IMR-90 (cell line): ENCODE measurements around the gene ABCC8. TPM values are rescaled to one million over a fixed set of nuclear protein-coding genes. Genes with fewer than 3 reads are reported as not detected.

ENCODE experiments used
- ATAC-seq: fragments of 200-7000 bp; cut with Tn5 transposase; 2 replicates; pipeline ENCODE4 v1.9.1; 2020; ENCODE audit warnings: low read depth, mild to moderate bottlenecking, moderate library complexity
- BruUV-seq: library from RNA; stranded (reverse); fragments of 400-500 nt; replicated peaks from 2 replicates; lab custom pipeline; 2021; lab: Mats Ljungman, UMichigan
- CTCF ChIA-PET: fragments of 300-600 bp; formaldehyde crosslinking; extraction: SDS; loops from one replicate; lab custom pipeline; 2021; ENCODE audit warnings: antibody characterized with exemption; lab: Yijun Ruan, JAX
- POLR2A ChIA-PET: fragments of 300-600 bp; sonication (Branson Sonifier 250); formaldehyde crosslinking; loops from one replicate; lab custom pipeline; 2022; ENCODE audit warnings: antibody characterized with exemption; ENCODE audit not compliant: unreplicated experiment; lab: Charles Lee
- DNase-seq: peaks from one replicate; pipeline ENCODE4 v3.0.0; 2013
- H2AFZ ChIP-seq: replicated peaks from 2 replicates; pipeline ENCODE3; 2013; ENCODE audit warnings: low read length, mild to moderate bottlenecking; ENCODE audit not compliant: poor library complexity
- H2AK5ac ChIP-seq: 2 replicates; pipeline ENCODE4 v1.6.1; 2013; ENCODE audit warnings: low read depth, low read length, inconsistent platforms
- H2AK9ac ChIP-seq: replicated peaks from 2 replicates; pipeline ENCODE3; 2013; ENCODE audit warnings: mild to moderate bottlenecking, low read depth, low read length, moderate library complexity; ENCODE audit not compliant: poor library complexity
- H2BK120ac ChIP-seq: 2 replicates; pipeline ENCODE4 v1.6.1; 2013; ENCODE audit warnings: low read depth, low read length, inconsistent platforms
- H2BK15ac ChIP-seq: 3 replicates; pipeline ENCODE4 v1.6.1; 2013; ENCODE audit warnings: low read depth, low read length, inconsistent platforms
- H2BK20ac ChIP-seq: 2 replicates; pipeline ENCODE4 v1.6.1; 2013; ENCODE audit warnings: low read depth, mild to moderate bottlenecking, inconsistent platforms, low read length, moderate library complexity
- H2BK5ac ChIP-seq: 2 replicates; pipeline ENCODE4 v1.6.1; 2013; ENCODE audit warnings: mild to moderate bottlenecking, low read depth, low read length, inconsistent platforms; ENCODE audit not compliant: poor library complexity, severe bottlenecking
- H3K14ac ChIP-seq: replicated peaks from 2 replicates; pipeline ENCODE4 v1.6.1; 2013; ENCODE audit warnings: low read depth, low read length, inconsistent platforms
- H3K18ac ChIP-seq: 2 replicates; pipeline ENCODE4 v1.6.1; 2013; ENCODE audit warnings: low read depth, low read length, control low read depth
- H3K23ac ChIP-seq: 2 replicates; pipeline ENCODE4 v1.6.1; 2013; ENCODE audit warnings: low read depth, low read length, inconsistent platforms
- H3K27ac ChIP-seq: 2 replicates; pipeline ENCODE4 v1.5.1; 2013; ENCODE audit warnings: mild to moderate bottlenecking, control low read depth, low read length; ENCODE audit not compliant: insufficient read depth
- H3K27me3 ChIP-seq: 2 replicates; pipeline ENCODE4 v1.6.1; 2013; ENCODE audit warnings: low read length; ENCODE audit not compliant: control insufficient read depth, insufficient read depth
- H3K36me3 ChIP-seq: 2 replicates; pipeline ENCODE4 v1.6.1; 2013; ENCODE audit warnings: low read length, mixed read lengths; ENCODE audit not compliant: control insufficient read depth, insufficient read depth
- H3K4ac ChIP-seq: 2 replicates; pipeline ENCODE4 v1.6.1; 2013; ENCODE audit warnings: low read depth, low read length, inconsistent platforms
- H3K4me1 ChIP-seq: 2 replicates; pipeline ENCODE4 v1.6.1; 2013; ENCODE audit warnings: low read length, mixed read lengths; ENCODE audit not compliant: control insufficient read depth, insufficient read depth
- H3K4me2 ChIP-seq: 2 replicates; pipeline ENCODE4 v1.6.1; 2013; ENCODE audit warnings: low read depth, mild to moderate bottlenecking, control low read depth, low read length, moderate library complexity
- H3K4me3 ChIP-seq: 2 replicates; pipeline ENCODE4 v1.5.1; 2013; ENCODE audit warnings: low read depth, mild to moderate bottlenecking, control low read depth, low read length, moderate library complexity; ENCODE audit not compliant: insufficient read depth
- H3K56ac ChIP-seq: 2 replicates; pipeline ENCODE4 v1.6.1; 2013; ENCODE audit warnings: low read length, inconsistent platforms; ENCODE audit not compliant: insufficient read depth; ENCODE audit errors: extremely low read depth
- H3K79me1 ChIP-seq, 2 experiments: 2 replicates each; pipeline ENCODE4 v1.6.1; 2013; ENCODE audit warnings: low read length in 2 of 2, inconsistent platforms in 1 of 2, low read depth in 1 of 2
- H3K9ac ChIP-seq: 2 replicates; pipeline ENCODE4 v1.6.1; 2013; ENCODE audit warnings: low read depth, low read length, control low read depth
- H3K9me1 ChIP-seq: 2 replicates; pipeline ENCODE4 v1.6.1; 2013; ENCODE audit warnings: low read length, inconsistent platforms; ENCODE audit not compliant: insufficient read depth
- H3K9me3 ChIP-seq: 2 replicates; pipeline ENCODE4 v1.6.1; 2013; ENCODE audit warnings: low read length; ENCODE audit not compliant: control insufficient read depth, insufficient read depth
- H4K20me1 ChIP-seq: 2 replicates; pipeline ENCODE4 v1.6.1; 2013; ENCODE audit warnings: low read length, inconsistent platforms; ENCODE audit not compliant: insufficient read depth
- H4K5ac ChIP-seq: 2 replicates; pipeline ENCODE4 v1.6.1; 2013; ENCODE audit warnings: mild to moderate bottlenecking, low read depth, low read length, control low read depth
- H4K8ac ChIP-seq, 2 experiments: 2 replicates each; pipeline ENCODE4 v1.6.1; 2013; ENCODE audit warnings: low read depth in 2 of 2, low read length in 2 of 2, control low read depth in 1 of 2, inconsistent platforms in 1 of 2
- H4K91ac ChIP-seq: 2 replicates; pipeline ENCODE4 v1.6.1; 2013; ENCODE audit warnings: low read depth, low read length, inconsistent platforms; ENCODE audit not compliant: insufficient read depth
- BHLHE40 ChIP-seq: fragments of 150-350 bp; IDR thresholded peaks from 2 replicates; pipeline ENCODE4 v1.6.1; 2016; ENCODE audit warnings: mild to moderate bottlenecking, low read depth, low read length
- CTCF ChIP-seq: conservative IDR thresholded peaks from 2 replicates; pipeline ENCODE4 v1.5.1; 2012; ENCODE audit warnings: mild to moderate bottlenecking, low read depth, low read length, improper control_type of control experiment
- MAZ ChIP-seq: IDR thresholded peaks from 2 replicates; pipeline ENCODE4 v1.6.1; 2012; ENCODE audit warnings: low read depth, mild to moderate bottlenecking, low read length, improper control_type of control experiment, moderate library complexity, borderline replicate concordance
- MXI1 ChIP-seq: IDR thresholded peaks from 2 replicates; pipeline ENCODE4 v1.6.1; 2012; ENCODE audit warnings: low read depth, mild to moderate bottlenecking, low read length, moderate library complexity, borderline replicate concordance
- RFX5 ChIP-seq: IDR thresholded peaks from 2 replicates; pipeline ENCODE4 v1.8.0; 2012; ENCODE audit warnings: low read depth, mild to moderate bottlenecking, low read length, moderate library complexity
- SMC3 ChIP-seq: fragments of 150-350 bp; IDR thresholded peaks from 2 replicates; pipeline ENCODE4 v1.6.1; 2016; ENCODE audit warnings: low read depth, mild to moderate bottlenecking, antibody characterized with exemption, low read length, moderate library complexity
- USF2 ChIP-seq: fragments of 150-350 bp; IDR thresholded peaks from 2 replicates; pipeline ENCODE4 v1.6.1; 2017; ENCODE audit warnings: mild to moderate bottlenecking, antibody characterized with exemption, low read length, low read depth
- whole genome bisulfite sequencing, 2 experiments: methylation state at CpG; one replicate each; pipeline versions ENCODE4 v1.1.5 to v1.1.7; 2013; ENCODE audit warnings: missing lambda C conversion rate in 2 of 2; ENCODE audit not compliant: insufficient read length in 1 of 2; ENCODE audit errors: extremely low coverage in 2 of 2; 5-methylcytosine and 5-hydroxymethylcytosine counted together
- dilution Hi-C: fragments of 300-500 bp; cut with HindIII; formaldehyde crosslinking; loops from one replicate; pipeline ENCODE4 v1.14.3; 2018; ENCODE audit warnings: low sequenced_read_pairs; ENCODE audit not compliant: unreplicated experiment
- in situ Hi-C: fragments of 300-500 bp; cut with MboI; formaldehyde crosslinking; loops from 3 replicates; pipeline ENCODE4 v1.14.3; 2019; ENCODE audit warnings: low sequenced_read_pairs, inconsistent platforms, mixed read lengths
- intact Hi-C: fragments of 100-400 bp; cut with micrococcal nuclease; formaldehyde crosslinking; loops from 2 replicates; pipeline ENCODE4 v1.10.0; 2022
- polyA plus RNA-seq, 3 experiments: library from polyadenylated mRNA; depleted of rRNA; stranded (reverse); fragments of >200 nt; gene quantifications; 2 replicates each; pipeline ENCODE4 v1.2.3, GENCODE V29; 2012; ENCODE audit warnings: low replicate concordance in 1 of 3
- total RNA-seq: library from RNA; depleted of rRNA; stranded (reverse); fragments of >200 nt; gene quantifications from 2 replicates; pipeline ENCODE4 v1.2.3, GENCODE V29; 2012

ABCC8 gene
- total and polyA plus RNA-seq, 2 of the 4 experiments (the other 2 are of a cell fraction) = not detected

- Histone ChIP-seq H3K9ac (no peak overlapping the region), H3K36me3 (no peaks in the 10 kb centered on the region), H4K20me1 (no peaks in the 10 kb centered on the region), H3K9me3 (no peaks in the 10 kb centered on the region), H3K56ac (no peak overlapping the region), H4K91ac (peak overlapping the region; percentile 14; the same call in 1 of the 2 replicates), H2AK9ac (peak overlapping the region; percentile 17), H3K4me2 (peak overlapping the region; percentile 56; the same call in 1 of the 2 replicates), H2BK5ac (peak overlapping the region; percentile 75), H3K4ac (peak overlapping the region; percentile 64), H3K4me1 (peaks cover 11% of the 10 kb centered on the region), H2AFZ (peak overlapping the region; percentile 88), H2BK120ac (peak overlapping the region; percentile 51), H3K4me3 (no peak overlapping the region), H3K27ac (no peak overlapping the region), H4K8ac (peak overlapping the region in 1 of 2 experiments; percentile 72; a peak in 2 of 4 replicates), H2AK5ac (no peak overlapping the region; the same call in 1 of the 2 replicates), H3K14ac (peak overlapping the region; percentile 64), H4K5ac (peak overlapping the region; percentile 65; the same call in 1 of the 2 replicates), H3K9me1 (peaks cover 22% of the 10 kb centered on the region), H2BK20ac (peak overlapping the region; percentile 39; the same call in 1 of the 2 replicates), H3K23ac (0 out of 2 replicates have a peak overlapping the region, but pooled peaks have one; percentile 45), H2BK15ac (no peak overlapping the region; the same call in 2 of the 3 replicates), H3K79me1 (no peaks in the 10 kb centered on the region), H3K18ac (peak overlapping the region; percentile 21; the same call in 1 of the 2 replicates), H3K27me3 (no peaks in the 10 kb centered on the region)
- TF ChIP-seq MXI1 = no peak
- TF ChIP-seq MAZ = no peak
- TF ChIP-seq BHLHE40 = no peak
- TF ChIP-seq CTCF = no peak
- no peak for TF ChIP-seq USF2
- no peak for TF ChIP-seq SMC3
- no peak for TF ChIP-seq RFX5
- dilution Hi-C loops (no loop called here), intact Hi-C loops (no loop called here), in situ Hi-C loops (loop anchor here (5.0 kb wide), 1 partner anchor 121 kb away; no protein-coding TSS in a partner anchor)
- no TSS peak for BruUV-seq
- ChIA-PET POLR2A (no interaction called here), CTCF (no interaction called here)
- ATAC-seq (peak; percentile 22), DNase-seq (peak; percentile 62)
- no CpG with 5 or more reads among the region's 4 CpGs for WGBS, 2 experiments
Measured at GRCh38 chr11:17381156-17381555, 95.5 kb downstream of the ABCC8 start.
